RPMI7951 (cell line): Measurements from ENCODE around the gene GRIN1. TPM values are rescaled to one million over a fixed set of nuclear protein-coding genes. Genes with fewer than 3 reads are reported as not detected.

Experiments used
- DNase-seq: peaks from one replicate; pipeline ENCODE4 v3.0.0-alpha.2; 2012; ENCODE audit warnings: low read depth
- total RNA-seq: library from RNA; depleted of rRNA; stranded (reverse); fragments of >200 nt; shearing (Covaris generic); gene quantifications from 2 replicates; pipeline ENCODE4 v1.2.3, GENCODE V29; 2014; rRNA removed

Gene GRIN1
- 0.20 TPM in 1 of 2 replicates, not detected in the other for total RNA-seq

DNA sequence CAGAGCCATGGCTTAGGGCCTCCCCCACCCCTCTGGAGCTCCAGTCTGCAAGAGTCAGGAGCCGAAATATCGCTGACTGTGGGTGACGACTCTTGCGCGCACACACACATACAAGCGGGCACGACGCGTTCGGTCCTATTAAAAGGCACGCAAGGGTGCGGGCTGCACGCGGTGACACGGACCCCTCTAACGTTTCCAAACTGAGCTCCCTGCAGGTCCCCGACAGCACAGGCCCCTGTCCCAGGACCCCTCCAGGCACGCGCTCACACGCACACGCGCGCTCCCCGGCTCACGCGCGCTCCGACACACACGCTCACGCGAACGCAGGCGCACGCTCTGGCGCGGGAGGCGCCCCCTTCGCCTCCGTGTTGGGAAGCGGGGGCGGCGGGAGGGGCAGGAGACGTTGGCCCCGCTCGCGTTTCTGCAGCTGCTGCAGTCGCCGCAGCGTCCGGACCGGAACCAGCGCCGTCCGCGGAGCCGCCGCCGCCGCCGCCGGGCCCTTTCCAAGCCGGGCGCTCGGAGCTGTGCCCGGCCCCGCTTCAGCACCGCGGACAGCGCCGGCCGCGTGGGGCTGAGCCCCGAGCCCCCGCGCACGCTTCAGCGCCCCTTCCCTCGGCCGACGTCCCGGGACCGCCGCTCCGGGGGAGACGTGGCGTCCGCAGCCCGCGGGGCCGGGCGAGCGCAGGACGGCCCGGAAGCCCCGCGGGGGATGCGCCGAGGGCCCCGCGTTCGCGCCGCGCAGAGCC is at the start of gene GRIN1:
GRIN1 (plus strand) TSS at position 433 of the 746 bp plus-strand sequence. CDS start 333 bp downstream, outside the sequence.
- peak; percentile 23 for DNase-seq

DNA sequence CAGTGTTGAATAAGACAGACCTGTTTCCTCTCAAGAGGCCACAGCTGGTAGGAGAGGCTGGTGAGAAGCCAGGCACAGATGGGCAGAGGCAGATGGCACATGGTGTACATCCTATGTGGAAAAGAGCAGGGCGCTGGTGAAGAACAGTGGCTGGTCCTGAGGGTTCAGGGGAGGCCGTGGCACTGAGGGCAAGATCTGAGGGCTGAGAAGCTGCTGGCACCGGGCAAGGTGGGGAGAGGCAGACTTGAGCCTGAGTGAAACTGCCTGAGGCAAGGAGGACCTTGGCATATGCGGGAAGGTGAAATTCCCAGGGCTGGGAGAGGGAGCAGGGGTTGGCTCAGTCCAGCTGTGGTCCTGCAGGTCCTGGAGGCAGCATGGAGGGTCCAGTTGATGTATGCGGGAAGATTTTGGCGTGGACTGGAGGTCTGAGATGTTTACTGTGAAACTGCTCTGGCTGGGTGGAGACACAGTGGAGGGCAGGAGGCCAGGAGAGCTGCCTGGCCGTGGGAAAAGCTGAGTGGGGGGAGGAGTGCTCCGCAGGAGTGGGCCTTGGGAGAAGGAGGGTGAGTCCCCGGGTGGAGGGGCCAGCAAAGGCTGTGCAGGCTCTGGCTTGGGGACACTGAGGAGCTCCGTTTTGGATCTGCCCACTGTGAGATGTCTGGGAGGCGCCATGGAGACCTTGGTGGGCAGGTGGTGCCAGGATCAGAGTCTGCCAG is 49.6 kb upstream of the GRIN1 start:
- no peak for DNase-seq

GRCh38 chr9:137095664-137096517 is 43.1 kb upstream of the GRIN1 start:
- no peak for DNase-seq

GRCh38 chr9:137096785-137097546 is 42.0 kb upstream of the GRIN1 start:
- DNase-seq: no peak

DNA sequence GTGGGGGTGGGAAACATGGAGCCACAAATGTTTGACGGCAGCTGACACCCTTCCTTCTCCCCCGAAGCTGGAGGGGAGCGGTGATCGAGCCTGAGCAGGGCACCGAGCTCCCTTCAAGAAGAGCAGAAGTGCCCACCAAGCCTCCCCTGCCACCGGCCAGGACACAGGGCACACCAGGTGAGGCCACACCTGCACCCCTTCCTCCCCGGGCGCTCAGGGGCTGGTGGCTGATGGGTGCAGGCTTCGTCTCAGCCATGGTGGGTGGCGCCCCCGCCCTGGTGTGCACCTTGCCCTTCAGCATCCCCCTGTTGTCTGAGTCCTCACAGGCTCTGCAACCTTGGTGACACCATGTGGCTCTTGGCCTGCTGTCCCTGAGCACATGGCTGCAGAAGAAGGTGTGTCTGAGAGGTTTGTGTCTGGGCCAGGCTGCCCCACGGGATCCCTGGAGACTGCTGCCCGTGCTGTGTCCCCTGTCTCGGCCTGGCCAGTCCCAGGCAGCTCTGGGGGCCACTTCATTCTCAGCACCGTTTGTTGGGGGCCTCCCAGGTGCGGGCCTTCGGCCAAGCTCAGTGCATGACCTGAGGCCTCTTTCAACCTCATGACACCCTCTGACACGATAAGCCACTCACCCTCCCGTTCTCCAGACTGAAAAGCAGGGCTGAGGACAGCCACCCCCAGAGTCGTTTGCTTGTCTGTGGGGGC is 41.0 kb upstream of the GRIN1 start:
- DNase-seq: no peak

GRCh38 chr9:137099231-137099630 is 39.7 kb upstream of the GRIN1 start:
- no peak for DNase-seq

DNA sequence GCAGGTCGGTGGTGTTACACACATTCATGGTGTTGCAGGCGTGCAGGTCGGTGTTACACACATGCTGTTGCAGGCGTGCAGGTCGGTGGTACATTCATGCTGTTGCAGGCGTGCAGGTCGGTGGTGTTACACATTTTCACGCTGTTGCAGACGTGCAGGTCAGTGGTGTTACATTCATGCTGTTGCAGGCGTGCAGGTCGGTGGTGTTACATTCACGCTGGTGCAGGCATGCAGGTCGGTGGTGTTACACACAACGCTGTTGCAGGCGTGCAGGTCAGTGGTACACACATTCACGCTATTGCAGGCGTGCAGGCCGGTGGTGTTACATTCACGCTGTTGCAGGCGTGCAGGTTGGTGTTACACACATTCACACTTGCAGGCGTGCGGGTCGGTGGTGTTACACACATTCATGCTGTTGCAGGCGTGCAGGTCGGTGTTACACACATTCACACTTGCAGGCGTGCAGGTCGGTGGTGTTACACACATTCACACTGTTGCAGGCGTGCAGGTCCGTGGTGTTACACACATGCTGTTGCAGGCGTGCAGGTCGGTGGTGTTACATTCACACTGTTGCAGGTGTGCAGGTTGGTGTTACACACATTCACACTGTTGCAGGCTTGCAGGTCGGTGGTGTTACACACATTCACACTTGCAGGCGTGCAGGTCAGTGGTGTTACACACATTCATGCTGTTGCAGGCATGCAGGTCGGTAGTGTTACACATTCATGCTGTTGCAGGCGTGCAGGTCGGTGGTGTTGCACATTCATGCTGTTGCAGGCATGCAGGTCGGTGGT is 35.6 kb upstream of the GRIN1 start:
- DNase-seq: no peak

DNA sequence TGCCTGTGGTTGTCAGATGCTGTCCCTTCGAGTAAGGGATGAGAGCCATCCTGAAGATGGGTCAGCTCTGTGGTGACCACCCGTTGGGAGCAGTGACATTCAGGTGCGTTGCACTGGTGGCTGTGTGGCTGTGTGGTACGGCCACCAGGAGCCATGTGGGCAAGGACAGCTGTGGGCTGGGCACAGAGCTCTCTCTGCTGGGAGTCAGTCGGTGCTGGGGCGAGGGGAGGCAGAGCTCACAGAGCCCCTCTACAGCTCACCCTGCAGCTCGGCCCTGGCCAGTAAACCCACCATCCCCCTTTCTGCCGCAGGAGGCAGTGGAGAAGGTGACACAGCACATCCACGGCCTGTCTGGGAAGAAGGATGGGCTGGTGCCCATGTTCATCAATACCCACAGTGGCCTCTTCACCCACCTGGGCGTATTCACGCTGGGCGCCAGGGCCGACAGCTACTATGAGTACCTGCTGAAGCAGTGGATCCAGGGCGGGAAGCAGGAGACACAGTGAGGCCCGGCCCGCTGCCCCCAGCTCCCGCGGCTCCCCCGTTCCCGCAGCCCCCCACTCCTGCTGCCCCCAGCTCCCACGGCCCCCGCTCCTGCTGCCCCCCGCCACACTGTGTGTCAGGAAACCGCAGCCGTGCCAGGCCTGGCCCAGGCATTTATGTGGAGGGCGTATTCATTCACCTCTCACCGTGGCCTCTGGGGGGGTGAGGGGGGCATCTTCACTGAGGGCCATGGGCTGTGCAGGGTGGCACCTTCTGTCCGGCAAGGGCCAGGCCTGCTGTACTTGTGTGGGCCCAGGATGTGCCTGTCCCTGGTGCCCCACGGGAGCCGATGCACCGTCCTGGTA is 32.9 kb upstream of the GRIN1 start:
- DNase-seq: no peak

DNA sequence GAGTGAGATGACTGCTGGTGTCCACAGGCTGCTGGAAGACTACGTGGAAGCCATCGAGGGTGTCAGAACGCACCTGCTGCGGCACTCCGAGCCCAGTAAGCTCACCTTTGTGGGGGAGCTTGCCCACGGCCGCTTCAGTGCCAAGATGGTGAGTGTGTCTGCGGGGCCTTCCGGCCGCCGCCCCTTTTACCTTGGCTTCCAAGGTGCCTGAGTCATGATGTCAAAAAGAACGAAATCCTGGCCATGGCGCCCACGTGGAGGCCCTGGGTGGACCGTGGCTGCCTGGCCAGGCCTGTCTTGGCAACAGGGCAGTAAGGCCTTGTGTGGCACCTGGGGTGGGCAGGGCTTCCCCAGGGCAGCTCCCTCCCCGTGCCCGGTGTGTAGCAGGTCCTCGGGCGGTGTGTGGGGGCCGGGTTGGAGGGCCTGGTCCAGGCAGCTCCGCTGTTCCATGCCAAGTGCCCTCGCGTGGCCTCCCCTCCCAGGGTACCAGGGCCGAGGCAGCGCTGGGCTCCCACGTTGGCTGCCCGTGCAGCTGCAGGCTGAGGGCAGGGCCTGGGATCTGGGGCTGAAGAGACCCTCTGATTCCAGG is 32.2 kb upstream of the GRIN1 start:
- DNase-seq: no peak

- DNase-seq: no peak
Measured at GRCh38 chr9:137107312-137107921, 31.5 kb upstream of the GRIN1 start.

DNA sequence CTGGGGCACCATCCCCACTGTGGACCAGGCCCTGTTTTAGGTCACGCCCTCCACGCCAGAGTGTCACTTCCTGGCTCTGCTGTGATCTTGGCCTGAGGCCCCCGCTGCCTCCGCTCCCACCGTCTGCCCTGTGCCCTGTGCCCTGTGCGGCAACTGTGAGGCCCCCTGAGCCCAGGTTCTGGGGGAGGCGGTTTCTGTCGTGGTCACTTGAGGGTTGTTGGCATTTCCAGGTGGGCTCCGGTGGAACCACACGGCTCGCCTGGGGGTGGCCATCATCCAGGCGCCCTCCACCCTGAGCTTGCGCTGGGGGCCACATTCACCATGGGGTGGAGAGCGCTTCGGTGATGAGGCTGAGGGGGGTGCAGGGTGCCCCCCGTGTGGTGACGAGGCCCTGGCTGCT is 31.0 kb upstream of the GRIN1 start:
- DNase-seq: no peak

DNA sequence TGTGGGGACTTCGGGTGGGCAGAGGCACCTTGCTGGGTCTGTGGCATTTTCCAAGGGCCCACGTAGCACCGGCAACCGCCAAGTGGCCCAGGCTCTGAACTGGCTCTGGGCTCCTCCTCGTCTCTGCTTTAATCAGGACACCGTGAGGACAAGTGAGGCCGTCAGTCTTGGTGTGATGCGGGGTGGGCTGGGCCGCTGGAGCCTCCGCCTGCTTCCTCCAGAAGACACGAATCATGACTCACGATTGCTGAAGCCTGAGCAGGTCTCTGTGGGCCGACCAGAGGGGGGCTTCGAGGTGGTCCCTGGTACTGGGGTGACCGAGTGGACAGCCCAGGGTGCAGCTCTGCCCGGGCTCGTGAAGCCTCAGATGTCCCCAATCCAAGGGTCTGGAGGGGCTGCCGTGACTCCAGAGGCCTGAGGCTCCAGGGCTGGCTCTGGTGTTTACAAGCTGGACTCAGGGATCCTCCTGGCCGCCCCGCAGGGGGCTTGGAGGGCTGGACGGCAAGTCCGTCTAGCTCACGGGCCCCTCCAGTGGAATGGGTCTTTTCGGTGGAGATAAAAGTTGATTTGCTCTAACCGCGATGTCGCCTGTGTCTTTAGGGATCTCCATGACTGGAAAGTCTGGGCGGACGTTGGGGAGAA is 30.2 kb upstream of the GRIN1 start:
- no peak for DNase-seq

- no peak for DNase-seq
Measured at GRCh38 chr9:137109250-137110146, 29.5 kb upstream of the GRIN1 start.

DNA sequence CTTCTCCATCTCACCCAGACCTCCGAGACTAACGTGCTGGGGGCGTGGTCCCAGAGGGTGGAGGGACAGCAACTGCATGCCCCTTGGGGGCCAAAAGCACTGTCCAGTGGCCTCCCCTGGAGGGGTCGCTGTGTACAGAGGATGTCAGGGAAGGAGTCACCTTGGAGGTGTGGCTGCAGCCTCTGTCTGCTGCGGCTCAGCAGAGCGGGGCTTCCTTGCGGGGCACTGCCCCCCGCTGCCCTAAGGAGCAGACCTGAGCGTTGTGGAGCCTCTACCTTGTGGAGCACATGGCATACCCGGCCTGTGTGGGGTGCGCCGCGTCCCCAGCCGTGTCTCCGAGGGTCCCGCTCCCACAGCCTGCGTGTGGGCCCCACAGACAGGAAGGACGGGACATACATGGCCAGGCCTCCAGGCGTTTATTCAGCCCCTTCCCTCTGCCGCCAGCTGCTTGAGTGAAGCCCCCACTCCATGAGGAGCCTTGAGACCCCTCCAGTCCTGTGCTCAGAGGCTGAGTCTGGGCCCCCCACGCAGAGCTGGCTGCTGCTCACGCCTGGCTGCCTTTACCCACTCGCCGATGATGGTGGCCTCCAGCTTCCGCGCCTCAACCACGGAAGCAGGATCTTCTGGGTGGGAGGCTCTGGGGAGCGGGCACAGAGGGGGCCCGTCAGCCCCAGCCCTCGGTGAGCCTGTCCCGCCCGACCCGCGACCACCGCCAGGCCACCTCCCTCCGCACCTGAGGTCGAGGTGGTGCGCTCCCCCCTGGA is 28.6 kb upstream of the GRIN1 start:
- DNase-seq: no peak

DNA sequence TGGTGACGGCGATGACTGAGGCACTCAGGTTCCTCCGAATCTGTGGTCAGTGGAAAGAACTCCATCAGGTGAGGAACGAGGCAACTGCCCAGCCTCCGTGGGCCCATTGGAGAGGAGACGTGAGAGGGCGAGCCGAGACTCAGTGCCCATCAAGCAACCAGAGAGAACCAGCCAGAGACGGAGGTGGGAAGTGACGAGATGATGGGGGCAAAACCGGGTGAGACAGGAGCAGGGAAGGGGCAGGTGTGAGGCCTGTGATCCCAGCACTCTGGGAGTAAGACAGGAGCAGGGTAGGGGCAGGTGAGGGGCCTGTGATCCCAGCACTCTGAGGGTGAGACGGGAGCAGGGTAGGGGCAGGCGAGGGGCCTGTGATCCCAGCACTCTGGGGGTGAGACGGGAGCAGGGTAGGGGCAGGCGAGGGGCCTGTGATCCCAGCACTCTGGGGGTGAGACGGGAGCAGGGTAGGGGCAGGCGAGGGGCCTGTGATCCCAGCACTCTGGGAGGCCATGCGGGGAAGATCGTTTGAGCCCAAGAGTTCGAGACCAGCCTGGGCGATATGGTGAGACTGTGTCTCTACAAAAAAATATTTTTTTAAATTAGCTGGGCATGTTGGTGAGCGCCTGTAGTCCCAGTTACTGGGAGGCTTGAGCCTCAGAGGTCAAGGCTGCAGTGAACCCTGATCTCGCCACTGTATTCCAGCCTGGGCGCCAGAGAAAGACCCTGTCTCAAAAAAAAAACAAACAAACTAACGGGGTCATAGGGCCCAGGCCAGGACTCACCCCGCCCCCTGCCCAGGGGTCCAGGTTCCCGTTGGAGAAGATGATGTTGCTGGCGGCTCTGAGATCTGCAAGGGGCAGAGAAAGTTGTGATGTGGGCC is 27.8 kb upstream of the GRIN1 start:
- DNase-seq: no peak
